Astrocyte (in vitro differentiated cells and primary cell): Measurements from ENCODE around the gene TERF2IP.

ENCODE experiments used
- CTCF ChIP-seq: IDR thresholded peaks from 2 replicates; pipeline ENCODE4 v1.5.1; 2011; ENCODE audit warnings: low read depth, mild to moderate bottlenecking, inconsistent platforms, low read length, moderate library complexity; ENCODE audit not compliant: insufficient read depth
- EZH2 ChIP-seq: IDR thresholded peaks from 2 replicates; pipeline ENCODE4 v1.6.1; 2012; ENCODE audit warnings: mild to moderate bottlenecking, low read length, inconsistent platforms; ENCODE audit not compliant: insufficient read depth

- TF ChIP-seq CTCF (no peak), EZH2 (no peak)
Observed at GRCh38 chr16:75676909-75677308, 29.3 kb downstream of the TERF2IP start, which contains the start of gene CPHXL2.
